NCI-H2196 treated with DMSO at 0.1 percent for 48 hours (cell line): Measurements from ENCODE around the gene KIF24.
"Not testable (repeated sequence)": the region's sequence is repeated elsewhere in the genome, so short reads cannot be mapped to it uniquely, and the experiment has no call there.

ENCODE experiments used
- DNase-seq: peaks from one replicate; lab custom pipeline; 2025; ENCODE audit not compliant: unreplicated experiment; lab: John Stamatoyannopoulos, UW

Gene KIF24

DNA sequence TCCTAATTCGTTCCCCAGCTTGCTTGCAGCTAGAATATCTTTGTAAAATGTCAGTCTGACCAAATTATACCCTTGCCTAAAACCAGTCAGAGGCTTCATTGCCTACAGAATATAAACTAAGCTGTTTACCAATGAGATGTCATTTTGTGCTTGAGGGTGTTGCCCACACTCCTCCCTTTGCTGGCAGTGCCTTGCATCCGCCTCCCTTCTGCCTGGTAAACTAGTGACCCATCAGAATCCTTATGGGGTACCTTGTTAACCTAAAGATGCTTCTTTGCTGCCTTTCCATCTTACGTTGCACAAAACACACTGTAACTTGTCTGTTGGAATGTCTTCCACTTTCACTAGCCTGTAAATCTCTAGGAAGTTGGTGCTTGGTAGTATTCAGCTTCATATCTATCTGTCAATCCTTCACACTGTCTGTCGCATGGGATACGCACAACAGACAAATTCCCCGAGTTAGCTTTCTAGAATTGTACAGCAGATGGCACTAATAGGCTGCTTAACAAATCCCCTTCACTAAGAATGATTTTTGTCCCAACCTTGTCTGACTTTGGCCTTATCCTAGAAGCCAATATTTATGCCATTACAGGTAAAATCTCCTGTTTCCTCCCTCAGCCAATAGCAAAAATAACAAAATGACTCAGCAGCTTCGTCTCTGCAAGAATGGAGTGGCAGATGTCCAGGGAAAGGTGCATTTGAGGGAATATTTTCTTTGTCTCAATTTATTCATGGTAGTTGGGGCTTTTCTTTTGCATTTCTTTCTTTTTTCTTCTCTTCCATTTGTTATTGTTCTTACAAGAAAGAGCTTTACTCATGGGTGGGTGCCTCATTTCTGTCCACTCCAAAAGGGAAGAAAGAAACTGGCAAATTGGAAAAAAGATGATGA lies 3.3 kb upstream of the KIF24 start:
- peak; percentile 34 for DNase-seq

- no peak for DNase-seq
Observed at GRCh38 chr9:34331196-34331595, 2.1 kb upstream of the KIF24 start.

- DNase-seq: no peak
Observed at GRCh38 chr9:34328500-34328986, 525 bp downstream of the KIF24 start.

GRCh38 chr9:34326690-34327089 lies 2.4 kb downstream of the KIF24 start:
- no peak for DNase-seq

GRCh38 chr9:34322899-34323591 lies 6.0 kb downstream of the KIF24 start:
- no peak for DNase-seq

- DNase-seq: no peak
Observed at GRCh38 chr9:34321451-34321850, 7.6 kb downstream of the KIF24 start.

- no peak for DNase-seq
Observed at GRCh38 chr9:34318163-34318790, 10.8 kb downstream of the KIF24 start.

DNA sequence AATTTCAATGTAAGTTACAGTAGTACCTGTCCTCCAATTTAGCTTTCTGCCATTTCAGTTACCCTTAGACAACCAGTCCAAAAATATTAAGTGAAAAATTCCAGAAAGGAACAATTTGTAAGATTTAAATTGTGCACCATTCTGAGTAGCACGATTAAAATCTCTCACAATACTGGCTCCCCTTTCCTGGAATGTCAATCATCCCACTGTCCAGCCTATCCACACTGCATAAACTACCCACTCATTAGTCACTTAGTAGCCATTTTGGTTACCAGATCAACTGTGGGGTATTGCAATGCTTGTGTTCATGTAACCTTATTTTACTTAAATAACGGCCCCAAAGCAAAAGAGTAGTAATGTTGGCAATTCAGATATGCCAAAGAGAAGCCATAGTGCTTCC lies 11.6 kb downstream of the KIF24 start:
- DNase-seq: no peak

DNA sequence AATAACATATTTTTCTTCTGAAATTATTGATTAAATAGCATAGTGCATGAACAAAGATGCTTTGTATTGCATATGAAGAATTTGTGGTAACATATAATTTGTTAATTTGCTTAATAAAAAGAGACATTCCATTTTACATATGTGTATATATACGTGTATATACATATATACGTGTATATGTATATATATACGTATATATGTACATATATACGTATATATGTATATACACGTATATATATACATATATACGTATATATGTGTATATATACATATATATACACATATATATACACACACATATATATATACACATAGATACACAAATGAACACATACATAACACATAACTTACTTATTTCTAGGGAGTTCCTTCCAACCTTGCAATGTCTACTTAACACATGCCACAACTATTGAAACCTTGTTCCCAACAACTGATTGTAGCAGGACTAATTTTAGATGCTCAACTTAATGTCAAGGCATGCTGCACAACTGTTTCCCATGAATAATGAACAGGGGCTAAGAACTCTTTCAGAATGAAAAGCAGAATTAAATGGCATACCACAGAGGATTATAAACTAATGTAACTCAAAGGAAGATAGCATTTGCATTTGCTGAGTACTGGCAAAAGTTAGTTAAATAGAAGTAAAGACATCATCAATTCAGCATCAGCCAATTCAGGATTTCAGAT lies 17.4 kb downstream of the KIF24 start:
- no peak for DNase-seq

DNA sequence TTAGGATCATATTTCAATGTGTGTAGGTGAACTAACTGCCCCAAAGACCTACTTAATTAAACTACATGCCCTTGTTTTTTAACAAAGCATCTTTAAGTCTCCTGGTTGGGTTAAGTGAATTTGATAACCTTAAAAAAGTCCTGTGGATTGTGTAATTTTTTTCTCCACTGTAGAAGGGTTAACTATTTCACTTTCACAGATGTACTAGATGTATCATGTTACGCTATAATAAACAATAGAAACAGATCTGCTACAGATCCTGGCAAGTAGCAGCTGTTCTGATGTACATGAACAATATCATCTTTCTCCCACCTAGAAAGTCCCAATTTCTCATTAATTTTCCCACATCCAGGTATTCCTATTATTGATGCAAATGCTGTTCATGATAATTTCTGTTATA lies 18.9 kb downstream of the KIF24 start:
- no peak for DNase-seq

GRCh38 chr9:34308316-34308715 lies 20.8 kb downstream of the KIF24 start:
- not testable (repeated sequence) for DNase-seq

DNA sequence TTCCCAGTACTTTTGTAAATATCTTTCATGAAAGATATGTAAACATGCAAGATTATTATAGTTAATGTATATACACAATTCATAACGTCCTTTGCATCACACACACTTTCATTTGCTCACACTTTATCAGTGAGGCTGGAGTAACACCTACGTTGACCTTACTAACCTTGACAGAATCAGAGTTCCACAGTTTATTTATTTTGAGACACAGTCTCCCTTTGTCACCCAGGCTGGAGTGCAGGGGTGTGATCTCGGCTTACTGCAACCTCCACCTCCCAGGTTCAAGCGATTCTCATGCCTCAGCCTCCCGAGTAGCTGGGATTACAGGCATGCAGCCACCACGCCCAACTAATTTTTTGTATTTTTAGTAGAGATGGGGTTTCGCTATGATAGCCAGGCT lies 28.0 kb downstream of the KIF24 start:
- not testable (repeated sequence) for DNase-seq

DNA sequence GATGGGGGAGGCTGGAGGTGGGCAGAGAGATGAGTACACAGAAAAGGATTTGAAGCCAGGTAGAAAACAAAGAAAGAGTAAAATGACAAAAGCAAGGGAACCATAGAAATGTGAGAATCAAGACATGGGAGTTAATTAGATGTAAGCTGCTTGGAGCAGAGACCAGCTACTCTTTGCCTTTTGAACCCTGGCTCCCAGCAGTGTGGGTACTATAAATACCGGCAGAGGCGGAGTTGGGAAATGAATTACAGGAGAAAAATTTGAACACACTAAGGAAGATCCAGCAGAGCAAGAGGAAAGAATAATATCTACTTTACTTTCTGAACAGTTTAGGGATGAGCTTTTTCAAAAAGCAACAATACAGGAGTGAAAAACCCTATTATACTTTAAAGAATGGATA lies 36.5 kb downstream of the KIF24 start:
- DNase-seq: no peak

- no peak for DNase-seq
Observed at GRCh38 chr9:34291423-34291822, 37.6 kb downstream of the KIF24 start.

GRCh38 chr9:34291023-34291422 lies 38.0 kb downstream of the KIF24 start:
- DNase-seq: no peak

- DNase-seq: no peak
Observed at GRCh38 chr9:34289159-34289558, 39.9 kb downstream of the KIF24 start.

- no peak for DNase-seq
Observed at GRCh38 chr9:34282096-34282495, 47.0 kb downstream of the KIF24 start.

GRCh38 chr9:34279411-34279810 lies 49.7 kb downstream of the KIF24 start:
- DNase-seq: no peak
